ENCODE data around the gene LMO7. TPM values are rescaled to one million over a fixed set of nuclear protein-coding genes. Genes with fewer than 3 reads are reported as not detected.

Gene LMO7
- total and polyA plus RNA-seq, 2 of the 13 experiments (the other 11 are each of a cell fraction or from before 2014, with no cell fraction given): 34.0 to 121 TPM

DNA sequence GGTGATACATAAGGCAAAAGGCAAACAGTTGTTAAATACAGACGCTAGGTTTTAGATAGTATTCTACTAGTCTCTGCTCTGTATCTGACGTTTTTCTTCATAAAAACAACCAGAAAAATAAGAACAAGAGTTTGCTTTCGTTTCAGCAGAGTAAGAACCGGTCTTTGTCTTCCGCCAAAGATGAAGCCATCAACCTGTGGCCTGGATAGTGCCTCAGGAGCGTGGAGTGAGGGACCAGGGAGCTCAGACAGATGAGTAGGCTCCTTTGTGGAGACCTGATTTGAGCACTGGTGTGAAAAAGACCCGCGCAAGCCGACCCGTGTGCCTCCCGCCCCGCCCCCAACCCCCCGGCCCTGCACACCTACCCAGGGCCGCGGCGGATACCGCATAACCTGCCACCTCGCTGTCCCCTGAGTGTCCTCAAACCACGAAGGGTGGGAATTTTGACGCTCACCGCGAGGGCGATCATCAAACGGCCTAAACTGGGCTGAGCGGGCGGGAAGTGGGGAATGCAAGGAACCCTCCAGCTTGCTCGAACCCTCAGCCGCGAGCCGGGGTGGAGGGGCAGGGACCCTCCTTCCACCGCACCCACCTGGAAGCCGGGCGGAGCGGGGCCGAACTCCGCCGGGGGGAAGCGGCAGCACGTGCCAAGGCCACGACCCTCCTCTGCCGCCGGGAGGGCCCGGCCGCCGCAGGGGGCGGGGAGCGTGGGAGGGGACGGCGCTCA, 866 bp upstream of the LMO7 start (continued):
- TF ChIP-seq POGK (CRISPR knock-in tag; conservative IDR thresholded peaks at IDR 0.05) (0 out of 2 replicates have a peak, but pooled peaks have one; percentile 46), ETV6 (CRISPR knock-in tag; conservative IDR thresholded peaks at IDR 0.05) (peak; percentile 79; the same call in 1 of the 2 replicates), ZNF574 (CRISPR knock-in tag; IDR thresholded peaks at IDR 0.05) (0 out of 2 replicates have a peak, but pooled peaks have one; percentile 4), ZNF777 (CRISPR knock-in tag; IDR thresholded peaks at IDR 0.05) (no peak), ZMAT3 (CRISPR knock-in tag; conservative IDR thresholded peaks at IDR 0.05) (no peak), ZNF468 (CRISPR knock-in tag; IDR thresholded peaks at IDR 0.05) (peak; percentile 89; the same call in 1 of the 2 replicates), ZBTB33 (CRISPR knock-in tag; IDR thresholded peaks at IDR 0.05) (peak; percentile 86; the same call in 1 of the 2 replicates), KDM3A (CRISPR knock-in tag; IDR thresholded peaks at IDR 0.05; ENCODE audit: low read depth) (0 out of 2 replicates have a peak, but pooled peaks have one; percentile 46), ZNF562 (CRISPR knock-in tag; IDR thresholded peaks at IDR 0.05; ENCODE audit: borderline replicate concordance) (no peak), DR1 (CRISPR knock-in tag; IDR thresholded peaks at IDR 0.05) (no peak), YY1 (IDR thresholded peaks at IDR 0.05; ENCODE audit: insufficient read depth, insufficient replicate concordance, low read depth, low read length) (no peak), ZNF549 (CRISPR knock-in tag; IDR thresholded peaks at IDR 0.05) (no peak), SMARCE1 (IDR thresholded peaks at IDR 0.05; ENCODE audit: borderline replicate concordance) (no peak), BHLHE40 (IDR thresholded peaks at IDR 0.05; ENCODE audit: low read length) (peak; percentile 85), ZFP41 (CRISPR knock-in tag; IDR thresholded peaks at IDR 0.05; ENCODE audit: borderline replicate concordance) (0 out of 2 replicates have a peak, but pooled peaks have one; percentile 43), MTF1 (CRISPR knock-in tag; IDR thresholded peaks at IDR 0.05) (no peak), HIVEP1 (CRISPR knock-in tag; IDR thresholded peaks at IDR 0.05) (no peak), ZSCAN25 (CRISPR knock-in tag; IDR thresholded peaks at IDR 0.05) (peak; percentile 31; the same call in 1 of the 2 replicates), RBFOX2 (IDR thresholded peaks at IDR 0.05; ENCODE audit: low read depth, low read length) (peak; percentile 37; the same call in 1 of the 2 replicates), FOXK2 (IDR thresholded peaks at IDR 0.05) (no peak), PHB2 (IDR thresholded peaks at IDR 0.05; ENCODE audit: partially characterized antibody) (no peak), SALL1 (CRISPR knock-in tag; IDR thresholded peaks at IDR 0.05) (peak; percentile 44), ZNF296 (CRISPR knock-in tag; conservative IDR thresholded peaks at IDR 0.05) (0 out of 2 replicates have a peak, but pooled peaks have one; percentile 48)

Measured in HepG2 (cell line).